Suppressor macrophage treated with lipopolysaccharide for 4 hours (primary cell): ENCODE results near the gene VPREB3.

ENCODE experiments used
- DNase-seq: peaks from one replicate; pipeline ENCODE4 v3.0.0-alpha.2; 2020

The VPREB3 gene, protein sequence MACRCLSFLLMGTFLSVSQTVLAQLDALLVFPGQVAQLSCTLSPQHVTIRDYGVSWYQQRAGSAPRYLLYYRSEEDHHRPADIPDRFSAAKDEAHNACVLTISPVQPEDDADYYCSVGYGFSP

DNA sequence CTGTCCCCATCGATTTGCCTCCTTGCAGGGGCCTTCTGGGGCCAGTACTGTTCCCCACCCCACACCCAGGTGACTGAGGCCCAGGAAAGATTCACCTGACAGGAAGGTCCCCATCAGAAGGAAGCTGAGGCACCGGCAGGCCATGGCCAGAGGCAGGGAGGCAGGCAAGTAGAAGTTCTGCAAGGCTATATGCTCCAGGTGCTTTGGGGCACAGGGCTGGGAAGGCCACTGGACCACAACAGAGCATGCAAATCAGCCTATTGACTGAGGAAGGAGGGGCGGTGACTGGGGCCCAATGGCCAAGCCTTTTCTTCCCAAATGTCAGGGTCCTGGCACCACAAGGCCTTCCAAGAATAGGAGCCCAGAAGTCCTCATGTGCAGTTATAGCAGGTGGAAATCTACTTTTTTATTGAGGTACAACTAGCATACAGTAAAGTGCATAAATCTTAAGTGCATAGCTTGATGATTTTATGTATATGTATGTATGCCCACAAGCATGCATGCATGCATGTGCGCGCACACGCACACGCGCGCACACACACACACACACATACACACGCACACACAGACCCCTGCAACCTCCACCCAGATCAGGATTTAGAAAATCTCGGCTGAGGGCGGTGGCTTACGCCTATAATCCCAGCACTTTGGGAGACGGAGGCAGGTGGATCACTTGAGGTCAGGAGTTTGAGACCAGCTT lies at the start of gene VPREB3:
Gene VPREB3 (minus strand): TSS at position 206 of the 700 bp plus-strand sequence. CDS start 62 bp downstream, at position 144.
- DNase-seq, result no peak

DNA sequence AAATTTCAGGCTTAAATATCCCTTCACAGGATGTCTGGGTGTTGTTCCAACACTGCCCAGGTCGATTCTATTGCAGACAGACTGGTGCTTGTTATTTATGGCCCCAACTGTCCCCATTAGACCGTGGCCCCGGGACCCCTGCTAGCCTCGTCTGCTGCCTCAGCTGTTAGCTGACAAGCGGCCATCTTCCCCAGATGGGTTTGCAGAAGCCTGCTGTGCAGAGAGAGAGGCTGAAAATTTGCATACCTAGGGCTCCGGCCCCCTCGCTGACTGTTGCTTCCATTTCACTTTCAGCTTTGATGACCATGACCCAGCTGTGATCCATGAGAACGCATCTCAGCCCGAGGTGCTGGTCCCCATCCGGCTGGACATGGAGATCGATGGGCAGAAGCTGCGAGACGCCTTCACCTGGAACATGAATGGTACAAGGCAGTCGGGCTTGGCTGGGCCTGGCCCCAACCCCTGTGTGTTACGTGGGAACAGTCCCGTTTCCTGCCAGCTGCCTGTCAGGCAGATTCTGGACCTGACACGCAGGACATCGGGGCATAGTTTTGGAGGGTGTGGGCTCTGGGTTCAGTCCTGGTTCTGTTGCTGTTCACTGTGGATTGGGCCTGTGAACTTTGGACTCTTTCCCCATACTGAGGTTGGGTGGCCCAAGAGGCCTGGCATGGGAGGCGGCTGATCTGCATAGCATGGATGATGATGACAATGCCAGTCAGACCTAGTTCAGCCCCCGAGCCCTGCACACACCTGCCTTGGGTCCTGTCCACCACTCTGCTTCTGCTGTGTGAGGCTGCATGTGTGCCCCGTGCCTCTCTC lies 49.0 kb upstream of the VPREB3 start:
- DNase-seq, result no peak

DNA sequence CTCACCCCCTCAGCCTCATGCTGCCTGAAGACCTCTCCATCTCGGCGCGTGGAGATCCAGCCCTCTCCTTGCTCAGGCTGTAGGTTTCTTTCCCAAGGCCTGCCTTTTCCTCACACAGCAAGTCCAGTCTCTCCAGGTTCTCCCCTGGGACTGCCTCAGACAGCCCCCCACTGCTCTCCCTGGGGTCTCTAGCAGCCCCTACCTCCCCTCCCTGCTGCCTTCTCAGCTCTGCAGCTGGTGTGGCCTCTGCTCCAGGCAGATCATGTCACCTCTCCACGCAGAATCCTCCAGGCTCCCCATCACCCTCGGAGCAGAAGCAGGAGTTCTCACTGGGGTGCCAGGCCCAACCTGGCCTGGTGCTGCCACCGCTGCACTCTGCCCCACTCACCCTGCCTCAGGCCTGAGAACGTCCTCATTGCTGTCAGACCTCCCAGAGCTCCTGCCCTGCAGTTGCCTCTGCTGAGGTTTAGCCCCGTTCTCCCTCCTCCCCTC lies 47.7 kb upstream of the VPREB3 start:
- no peak for DNase-seq

DNA sequence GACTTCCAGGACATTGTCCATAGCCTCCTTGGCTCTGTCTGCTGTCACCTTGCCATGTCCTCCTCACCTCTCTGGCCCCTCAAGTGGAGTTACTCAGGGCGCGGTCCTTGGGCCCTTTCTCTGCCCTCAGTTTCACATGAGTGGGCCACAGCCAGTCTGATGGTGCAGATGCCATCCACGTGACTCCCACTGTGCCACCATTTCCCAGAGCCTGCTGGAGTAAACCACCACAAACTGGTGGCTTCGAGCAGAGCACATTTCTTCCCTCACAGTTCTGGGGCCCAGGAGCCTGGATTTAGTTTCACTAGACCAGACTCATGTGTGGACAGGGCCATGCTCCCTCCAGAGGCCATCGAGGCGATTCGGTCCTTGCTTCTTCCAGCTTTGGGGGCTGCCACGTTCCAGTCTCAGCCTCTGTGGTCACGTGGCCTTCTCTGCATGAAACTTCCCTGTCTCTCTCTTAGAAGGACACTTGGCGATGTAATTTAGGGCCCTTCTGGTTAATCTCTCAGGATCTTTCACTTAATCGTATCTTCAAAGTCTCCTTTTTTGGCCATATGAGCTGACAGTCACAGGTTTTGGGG lies 47.1 kb upstream of the VPREB3 start:
- no peak for DNase-seq

DNA sequence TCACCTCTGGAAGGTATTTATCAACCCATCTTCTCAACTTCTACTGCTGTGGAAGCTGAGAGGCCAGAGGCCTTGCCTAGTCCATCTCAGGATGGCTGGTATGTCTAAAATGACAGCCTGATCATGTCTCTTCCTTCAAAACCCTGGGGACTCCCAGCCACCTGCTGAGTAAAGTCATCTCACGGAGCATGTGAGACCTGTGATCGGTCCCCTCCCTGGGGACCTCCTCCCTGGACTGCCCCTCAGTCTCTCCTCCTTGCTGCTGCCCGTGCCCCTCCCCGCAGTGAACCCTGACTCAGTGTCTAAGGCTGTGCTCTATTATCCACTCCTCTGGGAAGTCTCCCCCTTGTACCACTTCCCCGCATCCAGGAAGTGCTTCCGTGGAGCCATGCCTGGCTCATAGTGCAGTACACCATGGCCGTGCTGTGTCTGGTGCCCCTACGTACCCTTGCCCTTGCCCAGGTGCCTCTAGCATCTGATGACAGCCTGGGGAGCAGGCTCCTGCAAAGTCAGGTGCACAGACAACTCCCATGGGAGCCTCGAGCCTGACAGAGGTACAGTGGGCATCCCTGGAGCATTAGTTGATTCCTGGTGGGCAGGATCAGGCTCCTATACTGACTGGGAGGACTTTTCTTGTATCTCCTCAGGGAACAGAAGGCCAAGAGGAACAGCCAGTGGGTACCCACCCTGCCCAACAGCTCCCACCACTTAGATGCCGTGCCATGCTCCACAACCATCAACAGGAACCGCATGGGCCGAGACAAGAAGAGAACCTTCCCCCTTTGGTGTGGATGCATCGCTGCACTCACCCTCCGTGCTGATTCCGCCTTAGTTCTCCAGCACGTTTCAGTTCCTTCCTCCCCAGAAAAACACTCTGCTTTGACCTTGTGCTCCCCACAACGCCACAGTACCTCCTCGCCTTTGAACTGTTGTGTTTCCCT lies 46.3 kb upstream of the VPREB3 start:
- no peak for DNase-seq

DNA sequence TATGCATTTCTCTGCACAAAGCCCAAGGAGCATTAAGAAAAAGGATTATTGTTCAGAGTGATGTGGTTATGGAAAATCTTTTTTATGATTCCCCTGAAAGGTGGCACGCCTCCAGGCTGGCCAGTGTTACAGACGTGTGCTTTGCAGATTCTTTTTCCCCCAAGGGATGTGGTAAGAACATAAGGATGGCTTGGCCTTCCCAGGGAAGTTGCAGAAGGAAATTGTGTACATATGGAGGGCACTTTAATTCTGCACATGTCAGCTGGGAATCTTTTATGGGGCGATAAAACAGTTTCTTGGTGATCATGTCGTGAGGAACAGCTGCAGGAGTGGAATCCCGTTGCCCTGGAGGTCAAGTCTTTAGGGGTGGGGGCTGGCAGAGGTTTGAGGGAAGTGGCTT lies 42.2 kb upstream of the VPREB3 start:
- DNase-seq, result no peak

DNA sequence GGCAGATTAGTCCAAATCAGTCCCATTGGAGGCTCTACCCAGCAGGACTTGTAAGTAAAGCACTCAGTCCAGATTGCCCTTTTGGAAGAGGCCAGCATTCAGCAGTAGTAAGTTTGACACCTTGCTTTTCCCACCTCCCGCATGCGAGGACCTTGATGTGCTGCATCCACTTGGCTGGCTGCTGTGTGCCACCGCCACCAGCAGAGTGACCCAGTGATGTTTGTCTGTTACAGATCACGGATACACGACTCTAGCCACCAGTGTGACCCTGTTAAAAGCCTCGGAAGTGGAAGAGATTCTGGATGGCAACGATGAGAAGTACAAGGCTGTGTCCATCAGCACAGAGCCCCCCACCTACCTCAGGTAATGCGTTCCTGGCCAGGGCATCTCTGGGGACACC lies 39.1 kb upstream of the VPREB3 start:
- no peak for DNase-seq

DNA sequence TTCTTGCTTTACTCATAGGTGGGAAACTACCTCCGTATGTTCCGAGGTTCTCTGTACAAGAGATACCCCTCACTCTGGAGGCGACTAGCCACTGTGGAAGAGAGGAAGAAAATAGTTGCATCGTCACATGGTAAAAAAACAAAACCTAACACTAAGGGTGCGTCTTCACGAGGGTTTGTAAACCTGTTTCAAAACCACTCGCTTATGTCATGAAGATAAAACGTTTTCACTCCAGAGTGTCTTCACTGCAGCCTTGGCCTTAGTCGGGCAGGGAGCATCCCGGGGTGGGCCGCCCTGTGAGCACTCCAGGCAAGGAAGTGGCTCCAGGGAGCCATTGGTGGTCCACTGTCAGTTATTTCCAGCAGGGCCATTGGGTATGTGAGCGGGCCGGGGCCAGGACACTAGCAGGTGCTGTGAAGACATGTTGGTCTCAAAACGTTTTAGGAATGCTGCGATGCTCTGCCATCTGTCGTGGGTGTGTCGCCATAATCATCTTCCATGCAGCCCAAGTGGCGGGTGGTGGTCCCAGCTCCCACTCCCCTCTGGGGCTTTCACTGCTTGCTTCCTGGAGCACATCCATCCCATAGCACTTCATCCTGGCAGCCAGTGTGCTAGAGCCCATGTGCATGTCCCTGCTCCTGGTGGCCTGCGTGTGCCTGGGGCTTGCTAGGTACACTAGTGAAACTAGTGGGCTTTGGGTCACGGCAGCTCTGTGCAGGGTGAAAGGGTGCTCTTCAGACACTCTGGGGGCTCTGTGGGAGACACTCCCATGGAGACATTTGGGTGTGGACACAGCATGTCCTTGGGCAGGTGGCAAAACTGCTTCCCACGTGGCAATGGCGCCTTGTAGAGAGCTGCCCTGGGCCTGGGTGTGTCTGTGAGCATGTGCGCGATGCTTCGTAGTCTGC lies 37.8 kb upstream of the VPREB3 start:
- DNase-seq, result no peak

DNA sequence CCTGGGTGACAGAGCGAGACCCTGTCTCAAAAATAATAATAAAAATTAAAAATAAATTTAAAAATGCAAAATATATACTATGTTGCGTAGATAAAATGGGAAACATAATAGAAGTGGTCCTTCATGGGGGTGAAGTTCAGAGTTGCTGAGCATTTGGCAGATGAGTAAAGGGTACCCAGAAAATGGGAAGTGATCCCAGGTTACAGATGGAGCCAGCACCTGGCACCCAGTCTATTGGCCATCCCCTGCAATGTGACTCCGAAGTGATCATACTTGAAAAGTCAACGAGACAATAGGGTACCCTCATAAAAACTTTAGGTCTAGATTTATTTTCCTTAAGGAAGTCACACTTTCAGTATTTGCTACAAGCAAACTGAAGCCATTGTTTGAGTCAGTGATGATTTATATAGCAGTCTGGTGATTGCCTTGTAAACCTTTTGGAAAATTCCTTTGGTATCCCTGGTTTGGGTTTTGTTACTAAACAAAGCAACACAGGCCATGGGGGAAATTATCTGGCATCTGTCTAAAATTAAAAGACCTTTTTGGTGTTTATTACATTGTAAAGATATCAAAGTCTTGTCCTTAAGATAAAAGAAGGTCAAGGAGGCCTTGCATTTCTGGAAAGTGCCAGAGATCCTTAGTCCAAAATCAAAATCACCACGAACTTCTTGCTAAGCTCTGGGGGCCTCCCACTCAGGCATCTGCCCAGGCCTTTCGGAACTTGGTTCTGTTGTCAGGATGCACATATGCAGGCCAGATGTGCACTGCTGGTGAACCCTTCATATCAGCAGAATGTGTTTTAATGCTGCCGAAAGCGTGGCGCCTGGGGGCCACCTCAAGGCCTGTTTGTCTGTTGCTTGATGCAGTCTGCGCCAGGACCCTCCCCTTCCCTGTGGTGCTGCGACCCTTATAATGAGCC lies 36.9 kb upstream of the VPREB3 start:
- DNase-seq, result no peak

DNA sequence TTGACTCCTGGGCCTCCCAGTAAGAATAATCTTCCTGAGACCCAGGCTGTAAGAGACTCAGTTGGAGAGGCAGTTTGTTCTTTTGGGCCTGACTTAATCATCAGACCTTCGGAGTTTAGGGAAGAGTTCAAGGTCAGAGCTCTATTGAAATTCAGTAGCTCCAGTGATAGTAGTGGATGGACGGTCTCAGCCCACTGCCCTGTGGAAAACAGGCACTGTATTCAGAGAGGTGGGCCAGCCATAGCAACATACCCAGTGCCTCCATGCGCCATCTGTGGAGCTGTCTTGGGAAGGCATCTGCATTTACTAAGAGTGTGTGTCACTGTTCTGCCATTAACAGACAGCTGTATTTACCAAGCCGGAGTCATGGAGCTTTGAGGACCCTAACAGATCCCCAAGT lies 35.4 kb upstream of the VPREB3 start:
- no peak for DNase-seq

DNA sequence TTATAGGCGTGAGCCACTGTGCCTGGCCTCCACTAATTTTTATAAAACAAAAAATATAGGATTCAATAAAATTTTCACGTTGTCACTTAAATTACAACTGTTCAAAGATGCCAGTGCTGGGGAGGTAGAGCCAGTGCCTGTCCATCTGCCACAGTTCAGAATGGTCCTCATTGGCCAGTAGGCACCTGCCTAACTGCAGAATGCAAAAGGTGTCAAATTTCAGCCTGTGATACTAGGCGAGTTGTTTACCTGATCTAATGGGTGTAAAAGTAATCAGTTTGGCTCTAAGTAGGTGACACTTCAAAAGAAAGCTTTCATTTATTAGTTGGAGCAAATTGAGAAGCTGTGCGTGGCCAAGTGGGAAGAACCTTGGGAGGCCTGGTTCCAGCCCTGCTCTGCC lies 34.9 kb upstream of the VPREB3 start:
- DNase-seq, result no peak

DNA sequence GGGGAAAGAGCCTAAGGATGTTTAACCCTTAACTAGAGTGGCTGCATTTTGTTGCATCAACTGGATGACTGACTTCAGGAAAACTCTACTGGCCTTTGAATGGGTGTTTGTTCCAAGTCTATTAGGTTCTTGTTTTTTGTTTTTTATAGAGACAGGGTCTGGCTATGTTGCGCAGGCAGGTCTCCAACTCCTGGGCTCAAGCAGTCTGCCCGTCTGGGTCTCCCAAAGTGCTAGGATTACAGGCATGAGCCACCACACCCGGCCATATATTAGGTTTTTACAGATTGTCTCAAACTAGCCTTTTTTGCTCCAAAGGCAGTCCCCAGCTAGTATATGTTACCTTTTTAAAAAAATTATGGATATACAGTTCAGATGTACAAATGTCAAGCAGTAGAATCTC lies 33.7 kb upstream of the VPREB3 start:
- no peak for DNase-seq

DNA sequence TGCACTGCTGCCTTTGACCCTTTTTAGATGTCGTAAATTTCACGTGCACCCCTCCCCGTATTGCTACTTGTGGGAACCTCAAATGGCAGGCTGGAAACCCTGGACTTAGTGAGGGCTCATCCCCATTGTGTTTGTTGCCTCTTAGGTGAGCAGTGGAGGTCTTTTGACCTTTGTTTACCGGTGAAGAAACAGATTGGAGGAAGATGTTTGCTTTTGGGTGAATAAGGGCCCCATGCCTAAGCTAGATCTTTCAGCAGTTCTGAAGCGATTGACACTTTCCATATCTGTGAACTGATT lies 33.3 kb upstream of the VPREB3 start:
- DNase-seq, result no peak

DNA sequence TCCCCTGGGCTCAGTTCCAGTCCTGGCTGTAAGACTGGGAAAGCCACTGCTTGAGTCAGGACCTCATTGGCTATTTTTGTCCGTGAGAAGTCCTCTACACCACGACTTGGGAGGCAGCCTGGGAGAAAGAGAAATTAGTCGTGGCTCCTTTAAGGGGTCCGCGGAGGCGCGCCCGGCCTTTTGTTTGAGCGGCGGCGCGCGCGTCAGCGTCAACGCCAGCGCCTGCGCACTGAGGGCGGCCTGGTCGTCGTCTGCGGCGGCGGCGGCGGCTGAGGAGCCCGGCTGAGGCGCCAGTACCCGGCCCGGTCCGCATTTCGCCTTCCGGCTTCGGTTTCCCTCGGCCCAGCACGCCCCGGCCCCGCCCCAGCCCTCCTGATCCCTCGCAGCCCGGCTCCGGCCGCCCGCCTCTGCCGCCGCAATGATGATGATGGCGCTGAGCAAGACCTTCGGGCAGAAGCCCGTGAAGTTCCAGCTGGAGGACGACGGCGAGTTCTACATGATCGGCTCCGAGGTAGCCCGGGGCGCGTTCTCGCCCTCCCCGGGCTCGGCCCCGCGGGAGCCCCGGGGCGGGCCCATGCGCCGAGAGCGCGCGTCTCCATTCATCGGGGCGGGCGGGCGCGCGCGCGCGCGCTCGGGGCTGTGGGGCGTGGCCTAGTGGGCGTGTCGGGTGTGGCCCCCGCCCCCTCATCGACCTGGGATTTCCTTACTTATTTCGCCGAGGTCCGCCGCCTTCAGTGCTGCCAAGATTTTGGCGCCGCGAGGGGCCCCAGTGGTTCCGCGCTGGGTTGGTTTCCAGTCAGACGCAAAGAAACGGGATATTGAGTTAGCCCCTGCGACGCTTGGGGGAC lies 32.8 kb upstream of the VPREB3 start, which contains the start of gene SMARCB1:
Gene SMARCB1 (plus strand): TSS at position 215 of the 848 bp plus-strand sequence. CDS start 204 bp downstream, at position 419.
- peak; percentile 96 for DNase-seq

DNA sequence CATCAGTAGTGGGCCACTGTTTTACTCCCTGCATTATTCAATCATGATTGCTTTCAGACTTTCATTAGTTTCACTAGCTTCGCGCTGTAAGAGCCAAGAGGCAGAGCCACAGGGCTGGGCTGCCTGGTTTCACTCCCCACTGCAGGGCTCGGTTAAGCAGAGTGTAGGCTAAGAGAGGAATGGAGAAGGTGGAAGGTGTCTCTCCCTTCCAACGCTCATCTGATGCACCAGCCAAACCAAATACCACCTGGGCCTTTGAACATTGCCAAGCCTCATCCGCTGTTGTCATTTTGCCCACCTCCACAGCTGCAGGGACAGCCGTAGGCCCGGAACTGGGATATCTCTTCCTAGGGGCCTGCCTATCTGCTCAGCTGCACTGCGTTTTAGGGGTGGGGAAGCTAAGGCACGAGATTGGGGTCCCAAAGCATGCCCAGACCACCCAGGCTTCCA lies 32.1 kb upstream of the VPREB3 start:
- DNase-seq, result no peak

DNA sequence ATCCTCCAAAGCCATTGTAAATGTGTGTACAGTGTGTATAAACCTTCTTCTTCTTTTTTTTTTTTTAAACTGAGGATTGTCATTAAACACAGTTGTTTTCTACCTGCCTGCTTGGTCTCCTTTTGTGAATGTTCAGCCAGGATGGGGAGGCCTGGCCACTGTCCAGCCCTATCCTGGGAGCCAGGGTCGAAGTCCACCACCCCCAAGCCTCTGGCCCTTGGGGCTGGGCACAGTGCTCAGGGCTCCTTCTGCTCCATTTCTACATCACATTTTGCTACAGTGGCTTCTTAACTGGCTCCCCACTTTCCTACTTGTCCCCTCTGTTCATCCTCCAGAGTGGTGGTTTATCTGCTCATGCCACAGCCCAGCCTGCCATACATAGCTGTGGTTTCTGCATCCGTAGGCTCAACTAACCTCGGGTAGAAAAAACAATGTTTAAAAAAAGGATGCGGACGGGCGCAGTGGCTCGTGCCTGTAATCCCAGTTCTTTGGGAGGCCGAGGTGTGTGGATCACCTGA lies 30.0 kb upstream of the VPREB3 start:
- no peak for DNase-seq

DNA sequence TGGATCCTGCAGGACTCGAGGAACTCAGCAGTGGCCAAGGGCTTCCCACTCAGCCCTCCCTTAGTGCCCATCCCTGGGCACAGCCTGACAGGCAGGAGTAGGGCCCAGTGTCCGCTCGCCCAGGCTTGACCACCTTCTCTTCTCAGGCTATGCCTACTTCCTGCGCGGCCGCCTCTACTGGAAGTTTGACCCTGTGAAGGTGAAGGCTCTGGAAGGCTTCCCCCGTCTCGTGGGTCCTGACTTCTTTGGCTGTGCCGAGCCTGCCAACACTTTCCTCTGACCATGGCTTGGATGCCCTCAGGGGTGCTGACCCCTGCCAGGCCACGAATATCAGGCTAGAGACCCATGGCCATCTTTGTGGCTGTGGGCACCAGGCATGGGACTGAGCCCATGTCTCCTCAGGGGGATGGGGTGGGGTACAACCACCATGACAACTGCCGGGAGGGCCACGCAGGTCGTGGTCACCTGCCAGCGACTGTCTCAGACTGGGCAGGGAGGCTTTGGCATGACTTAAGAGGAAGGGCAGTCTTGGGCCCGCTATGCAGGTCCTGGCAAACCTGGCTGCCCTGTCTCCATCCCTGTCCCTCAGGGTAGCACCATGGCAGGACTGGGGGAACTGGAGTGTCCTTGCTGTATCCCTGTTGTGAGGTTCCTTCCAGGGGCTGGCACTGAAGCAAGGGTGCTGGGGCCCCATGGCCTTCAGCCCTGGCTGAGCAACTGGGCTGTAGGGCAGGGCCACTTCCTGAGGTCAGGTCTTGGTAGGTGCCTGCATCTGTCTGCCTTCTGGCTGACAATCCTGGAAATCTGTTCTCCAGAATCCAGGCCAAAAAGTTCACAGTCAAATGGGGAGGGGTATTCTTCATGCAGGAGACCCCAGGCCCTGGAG lies 29.3 kb upstream of the VPREB3 start:
- DNase-seq, result no peak

DNA sequence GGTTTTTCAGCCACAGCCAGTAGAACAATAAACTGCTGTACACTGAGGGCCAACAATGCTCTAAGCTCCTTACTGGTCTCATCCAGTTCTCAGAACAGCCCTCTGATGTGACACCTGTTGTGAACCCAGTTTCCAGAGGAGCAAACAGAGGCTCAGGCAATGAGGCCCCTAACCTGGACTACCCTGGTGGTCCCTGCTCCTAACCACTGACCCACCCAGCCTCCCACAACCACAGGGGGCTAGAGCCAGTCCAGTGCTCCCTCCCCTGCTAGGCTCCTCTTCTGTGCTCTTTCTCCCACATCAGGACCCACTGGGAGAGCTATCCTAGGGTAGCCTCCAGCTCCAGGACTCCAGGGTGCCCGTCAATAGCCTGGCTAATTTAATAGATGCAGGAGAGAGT lies 28.5 kb upstream of the VPREB3 start:
- no peak for DNase-seq
